ENCODE data around the gene AHI1. TPM values are rescaled to one million over a fixed set of nuclear protein-coding genes. Genes with fewer than 3 reads are reported as not detected.
A peak's percentile ranks its signal among the peaks of the same experiment; 100 is the strongest.

The AHI1 gene
- total RNA-seq, 1 experiment from 2014 or later = 9.1 TPM

GRCh38 chr6:135300576-135300975 lies 197.0 kb downstream of the AHI1 start:
- DNase-seq (ENCODE audit: low spot score) = no peak

GRCh38 chr6:135299256-135299655 lies 198.3 kb downstream of the AHI1 start:
- DNase-seq (ENCODE audit: low spot score) = no peak

GRCh38 chr6:135298455-135298854 lies 199.1 kb downstream of the AHI1 start:
- DNase-seq (ENCODE audit: low spot score) = no peak

GRCh38 chr6:135296715-135297114 lies 200.8 kb downstream of the AHI1 start:
- DNase-seq (ENCODE audit: low spot score) = no peak

GRCh38 chr6:135295085-135295484 lies 202.5 kb downstream of the AHI1 start:
- no peak for DNase-seq (ENCODE audit: low spot score)

GRCh38 chr6:135291288-135292076 lies 206.1 kb downstream of the AHI1 start:
- DNase-seq (ENCODE audit: low spot score) = no peak

- no peak for DNase-seq (ENCODE audit: low spot score)
Observed at GRCh38 chr6:135289816-135290215, 207.7 kb downstream of the AHI1 start.

- DNase-seq (ENCODE audit: low spot score) = no peak
Observed at GRCh38 chr6:135286962-135287538, 210.5 kb downstream of the AHI1 start.

GRCh38 chr6:135285165-135285564 lies 212.4 kb downstream of the AHI1 start:
- DNase-seq (ENCODE audit: low spot score) = no peak

GRCh38 chr6:135283926-135284325 lies 213.6 kb downstream of the AHI1 start:
- DNase-seq (ENCODE audit: low spot score) = no peak

GRCh38 chr6:135282395-135282794 lies 215.1 kb downstream of the AHI1 start:
- no peak for DNase-seq (ENCODE audit: low spot score)

- DNase-seq (ENCODE audit: low spot score) = no peak
Observed at GRCh38 chr6:135281964-135282363, 215.6 kb downstream of the AHI1 start.

- no peak for DNase-seq (ENCODE audit: low spot score)
Observed at GRCh38 chr6:135281227-135281626, 216.3 kb downstream of the AHI1 start.

- peak; percentile 35 for DNase-seq (ENCODE audit: low spot score)
Observed at GRCh38 chr6:135280375-135281136, 217.0 kb downstream of the AHI1 start.

GRCh38 chr6:135277422-135277821 lies 220.1 kb downstream of the AHI1 start:
- no peak for DNase-seq (ENCODE audit: low spot score)

- DNase-seq (ENCODE audit: low spot score) = no peak
Observed at GRCh38 chr6:135274561-135275293, 222.8 kb downstream of the AHI1 start.

GRCh38 chr6:135271626-135272025 lies 225.9 kb downstream of the AHI1 start:
- DNase-seq (ENCODE audit: low spot score) = no peak

- peak; percentile 95 for DNase-seq (ENCODE audit: low spot score)
Observed at GRCh38 chr6:135270676-135271536, 226.6 kb downstream of the AHI1 start.

- DNase-seq (ENCODE audit: low spot score) = peak; percentile 51
Observed at GRCh38 chr6:135269481-135269891, 228.1 kb downstream of the AHI1 start.

GRCh38 chr6:135268740-135269139 lies 228.8 kb downstream of the AHI1 start:
- no peak for DNase-seq (ENCODE audit: low spot score)

GRCh38 chr6:135268263-135268662 lies 229.3 kb downstream of the AHI1 start:
- DNase-seq (ENCODE audit: low spot score) = no peak

Data from HT-29 (cell line).